NAMALWA (cell line): ENCODE measurements around the gene TRMT11.
"Not testable (repeated sequence)": the region's sequence is repeated elsewhere in the genome, so short reads cannot be mapped to it uniquely, and the experiment has no call there.

ENCODE experiments used
- DNase-seq: peaks from one replicate; pipeline ENCODE4 v3.0.0-alpha.2; 2015; ENCODE audit warnings: low spot score

The TRMT11 gene

GRCh38 chr6:126047648-126048047 is 61.3 kb downstream of the TRMT11 start:
- DNase-seq = no peak

- no peak for DNase-seq
These were observed 62.3 kb downstream of the TRMT11 start for GRCh38 chr6:126048635-126049034.

- DNase-seq = no peak
These were observed 64.5 kb downstream of the TRMT11 start for GRCh38 chr6:126050795-126051194.

GRCh38 chr6:126051791-126052190 is 65.5 kb downstream of the TRMT11 start:
- no peak for DNase-seq

GRCh38 chr6:126052485-126052884 is 66.1 kb downstream of the TRMT11 start:
- DNase-seq = no peak

GRCh38 chr6:126054258-126054702 is 67.9 kb downstream of the TRMT11 start:
- DNase-seq = no peak

- DNase-seq = no peak
These were observed 68.5 kb downstream of the TRMT11 start for GRCh38 chr6:126054802-126055201.

- no peak for DNase-seq
These were observed 69.1 kb downstream of the TRMT11 start for GRCh38 chr6:126055449-126055848.

- no peak for DNase-seq
These were observed 70.1 kb downstream of the TRMT11 start for GRCh38 chr6:126056355-126057004.

GRCh38 chr6:126058085-126058484 is 71.7 kb downstream of the TRMT11 start:
- not testable (repeated sequence) for DNase-seq

GRCh38 chr6:126060400-126060799 is 74.1 kb downstream of the TRMT11 start:
- no peak for DNase-seq

GRCh38 chr6:126063512-126064146 is 77.3 kb downstream of the TRMT11 start:
- DNase-seq = no peak

GRCh38 chr6:126064257-126064747 is 78.0 kb downstream of the TRMT11 start:
- no peak for DNase-seq

- DNase-seq = no peak
These were observed 78.5 kb downstream of the TRMT11 start for GRCh38 chr6:126064748-126065401.

- no peak for DNase-seq
These were observed 80.0 kb downstream of the TRMT11 start for GRCh38 chr6:126066053-126067048.

- DNase-seq = no peak
These were observed 80.7 kb downstream of the TRMT11 start for GRCh38 chr6:126067073-126067472.

- no peak for DNase-seq
These were observed 83.1 kb downstream of the TRMT11 start for GRCh38 chr6:126069449-126069848.

- no peak for DNase-seq
These were observed 84.8 kb downstream of the TRMT11 start for GRCh38 chr6:126071000-126071647.

- DNase-seq = no peak
These were observed 85.8 kb downstream of the TRMT11 start for GRCh38 chr6:126072172-126072571.

GRCh38 chr6:126072834-126073233 is 86.5 kb downstream of the TRMT11 start:
- no peak for DNase-seq

- no peak for DNase-seq
These were observed 89.2 kb downstream of the TRMT11 start for GRCh38 chr6:126075335-126076071.
